NCI-H2227 (cell line): ENCODE measurements around the gene FAM3D.

Experiments
- DNase-seq: peaks from one replicate; lab custom pipeline; 2025; ENCODE audit not compliant: unreplicated experiment; lab: John Stamatoyannopoulos, UW

The FAM3D gene

DNA sequence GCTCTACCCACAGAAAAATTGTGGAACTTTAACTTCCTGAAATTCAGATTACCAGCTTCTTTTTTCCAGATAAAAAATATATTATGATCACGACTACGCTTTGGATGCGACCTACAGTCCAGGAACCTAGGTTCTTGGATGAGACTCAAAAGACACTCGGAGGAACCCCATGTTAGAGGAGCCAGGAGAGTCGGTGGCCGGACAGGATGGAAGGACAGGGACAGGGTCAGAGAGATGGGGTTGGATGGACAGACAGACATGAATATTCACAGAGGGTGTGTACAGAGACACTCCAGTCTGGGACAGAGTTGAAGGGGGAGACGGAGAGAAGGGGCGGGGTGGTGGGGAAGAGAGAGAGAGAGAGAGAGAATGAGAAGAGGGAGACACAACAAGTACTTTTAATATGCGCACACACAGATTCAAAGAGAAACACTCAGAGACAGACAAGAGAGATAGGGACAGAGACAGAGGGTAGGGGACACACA is 9.5 kb downstream of the FAM3D start:
- no peak for DNase-seq

DNA sequence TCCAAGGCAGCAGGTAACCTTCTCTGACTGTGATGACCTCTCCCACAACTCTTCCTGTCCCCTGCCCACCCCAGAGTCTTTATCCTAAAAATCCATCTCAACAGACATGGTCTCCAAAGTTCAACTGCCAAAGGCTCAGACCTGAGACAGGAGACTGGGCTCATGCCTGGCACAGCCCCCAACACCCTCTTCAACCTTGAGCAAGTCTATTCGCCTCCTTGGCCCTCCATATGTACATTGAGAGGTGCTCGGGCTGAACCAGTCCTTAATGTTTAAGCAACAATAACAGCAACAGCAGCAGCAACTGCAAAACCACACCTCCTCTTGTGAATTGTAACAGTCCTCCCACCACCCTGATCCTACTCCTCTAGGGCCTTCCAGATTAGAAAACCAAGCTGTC is 9.9 kb downstream of the FAM3D start:
- no peak for DNase-seq

DNA sequence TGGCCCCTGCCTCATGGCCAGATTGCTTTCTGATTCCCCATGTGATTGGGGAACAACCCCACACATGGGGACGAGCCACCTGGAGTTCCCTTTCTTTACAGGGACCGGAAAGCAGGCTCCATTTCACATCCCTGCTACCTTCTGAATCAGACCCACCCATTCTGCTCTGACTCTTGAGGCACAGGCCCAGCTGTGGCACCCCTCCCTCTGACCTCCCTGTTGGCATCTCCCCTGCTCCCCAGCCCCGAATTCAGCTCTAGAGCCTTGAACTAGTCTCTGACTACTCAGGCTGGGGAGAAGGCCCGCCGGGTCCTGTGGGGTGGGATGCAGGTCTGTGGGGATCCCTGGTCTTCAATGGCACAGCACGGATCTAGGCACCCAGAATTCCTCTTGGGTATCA is 12.1 kb downstream of the FAM3D start:
- no peak for DNase-seq

DNA sequence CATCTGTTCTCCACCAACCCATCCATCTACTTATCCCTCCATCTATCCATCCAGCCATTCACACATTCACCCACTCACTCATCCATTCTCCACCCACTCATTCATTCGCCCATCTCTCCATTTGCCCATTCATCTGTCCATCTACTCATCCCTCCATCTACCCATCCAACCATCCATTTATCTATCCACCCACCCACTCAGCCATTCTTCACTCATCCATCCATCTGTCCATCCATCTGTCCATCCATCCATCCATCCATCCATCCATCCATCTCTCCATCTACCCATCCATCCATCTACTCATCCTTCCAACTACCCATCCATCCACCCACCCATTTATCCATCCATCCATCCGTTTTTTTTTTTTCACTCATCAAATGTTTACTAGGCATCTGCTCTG is 13.9 kb downstream of the FAM3D start:
- no peak for DNase-seq

DNA sequence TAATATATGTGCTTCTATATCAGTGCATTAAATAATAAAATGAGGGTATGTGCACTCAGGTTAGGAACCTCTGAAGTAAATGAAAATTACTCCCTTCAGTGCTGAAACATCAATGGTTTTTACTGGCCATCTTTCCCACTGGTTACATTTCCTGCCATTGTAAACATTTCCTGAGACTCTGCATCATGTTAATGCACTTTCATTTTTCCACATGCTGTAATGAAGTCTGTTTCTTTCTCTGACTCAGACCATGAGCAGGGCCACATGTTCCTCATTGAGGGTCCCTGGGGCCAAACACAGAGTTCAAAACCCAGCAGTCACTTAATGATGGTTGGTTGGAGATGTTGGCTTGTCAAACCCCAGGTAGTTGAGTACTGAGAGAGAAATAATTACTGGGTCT is 15.3 kb downstream of the FAM3D start:
- no peak for DNase-seq

DNA sequence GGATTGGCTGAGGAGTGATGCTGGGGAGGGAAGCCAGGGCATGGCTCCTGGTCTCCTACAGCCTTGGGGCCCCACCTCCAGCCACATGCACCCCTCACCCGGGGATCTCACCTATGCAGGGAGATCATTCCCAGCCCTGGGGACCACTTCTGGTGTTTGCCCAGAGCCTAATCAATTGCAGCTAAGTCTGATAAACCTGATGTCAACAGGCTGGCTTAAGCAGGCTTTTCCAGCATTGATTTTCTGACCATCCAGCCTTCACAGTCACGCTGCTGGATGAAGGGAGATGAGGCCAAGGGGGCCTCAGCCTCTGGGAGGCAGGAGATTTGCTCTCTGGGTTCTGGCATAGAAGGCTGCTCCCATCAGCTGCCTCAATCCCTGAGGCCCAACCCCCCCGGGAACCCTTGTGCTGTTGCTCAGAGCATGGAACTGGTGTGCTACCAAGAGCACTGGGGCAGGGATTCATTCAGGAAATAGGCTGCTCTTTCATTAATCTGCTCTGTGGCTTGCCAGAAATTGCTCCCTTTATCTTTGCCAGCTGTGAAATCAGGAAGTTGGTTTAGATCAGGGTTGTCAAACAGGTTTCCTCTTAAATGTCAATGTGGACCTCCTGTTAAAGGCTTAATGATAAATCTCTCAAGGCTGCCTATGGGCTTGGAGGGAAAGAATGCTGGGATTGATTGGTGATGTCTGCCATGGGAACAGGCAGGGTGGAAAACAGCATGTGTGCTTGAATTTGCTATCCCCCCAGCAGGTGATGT is 19.0 kb downstream of the FAM3D start:
- no peak for DNase-seq

DNA sequence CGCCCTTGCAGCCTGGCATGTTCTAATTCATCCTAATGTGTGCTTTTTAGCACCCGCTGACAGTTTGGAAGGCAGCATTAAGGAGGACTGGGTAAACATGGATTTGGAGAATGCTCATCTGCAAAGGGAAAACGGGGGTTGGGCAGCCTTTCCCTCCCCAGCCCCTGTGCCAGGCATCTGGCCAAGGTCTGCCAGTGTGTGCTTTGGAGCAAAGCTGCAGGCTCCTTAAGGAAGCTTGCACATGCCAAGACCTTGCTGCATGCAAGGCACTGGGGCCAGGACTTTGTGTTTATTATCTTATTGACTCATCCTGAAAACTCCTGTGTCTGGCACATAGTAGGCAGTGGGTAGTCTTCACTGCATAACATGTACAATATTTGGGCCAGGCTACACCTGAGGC is 20.1 kb downstream of the FAM3D start:
- DNase-seq: no peak

DNA sequence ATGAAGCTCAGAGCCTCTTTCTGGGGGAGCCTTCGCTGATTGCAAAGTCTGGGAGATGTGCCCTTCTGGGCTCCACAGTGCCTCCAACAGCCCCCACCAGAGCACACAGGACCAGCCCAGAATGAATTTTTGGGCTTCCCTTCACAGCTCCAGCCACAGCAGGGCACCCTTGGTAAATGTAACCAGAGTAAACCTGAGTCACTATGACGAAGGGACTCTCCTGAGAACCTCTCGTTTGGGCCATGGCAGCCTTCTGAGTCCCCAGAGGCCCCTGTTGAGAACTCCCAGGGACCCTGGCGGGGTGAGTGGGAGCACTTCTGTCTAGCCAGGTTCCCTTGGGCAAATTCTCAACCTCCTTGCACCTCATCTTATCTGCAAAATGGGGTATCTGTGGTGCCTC is 20.8 kb downstream of the FAM3D start:
- DNase-seq: no peak

DNA sequence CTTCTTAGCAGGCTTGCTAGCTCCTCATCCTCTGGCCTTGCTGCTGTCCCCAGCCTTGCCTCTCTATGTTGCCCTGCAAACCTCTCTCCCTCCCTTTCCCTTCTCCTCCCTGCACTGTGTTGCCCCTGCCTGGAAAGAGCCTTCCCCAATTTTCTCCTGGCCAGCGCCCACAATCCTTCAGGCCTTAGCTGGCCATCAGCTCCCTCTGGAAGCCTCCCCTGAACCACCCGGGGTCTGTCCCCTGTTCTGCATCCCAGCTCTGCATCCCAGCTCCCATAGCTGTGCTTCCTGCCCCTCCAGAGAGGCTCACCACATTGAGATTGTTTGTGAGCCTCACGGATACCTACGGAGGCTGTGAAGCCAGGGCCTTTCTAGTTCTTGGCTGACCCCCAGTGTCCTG is 23.7 kb downstream of the FAM3D start:
- DNase-seq: no peak

DNA sequence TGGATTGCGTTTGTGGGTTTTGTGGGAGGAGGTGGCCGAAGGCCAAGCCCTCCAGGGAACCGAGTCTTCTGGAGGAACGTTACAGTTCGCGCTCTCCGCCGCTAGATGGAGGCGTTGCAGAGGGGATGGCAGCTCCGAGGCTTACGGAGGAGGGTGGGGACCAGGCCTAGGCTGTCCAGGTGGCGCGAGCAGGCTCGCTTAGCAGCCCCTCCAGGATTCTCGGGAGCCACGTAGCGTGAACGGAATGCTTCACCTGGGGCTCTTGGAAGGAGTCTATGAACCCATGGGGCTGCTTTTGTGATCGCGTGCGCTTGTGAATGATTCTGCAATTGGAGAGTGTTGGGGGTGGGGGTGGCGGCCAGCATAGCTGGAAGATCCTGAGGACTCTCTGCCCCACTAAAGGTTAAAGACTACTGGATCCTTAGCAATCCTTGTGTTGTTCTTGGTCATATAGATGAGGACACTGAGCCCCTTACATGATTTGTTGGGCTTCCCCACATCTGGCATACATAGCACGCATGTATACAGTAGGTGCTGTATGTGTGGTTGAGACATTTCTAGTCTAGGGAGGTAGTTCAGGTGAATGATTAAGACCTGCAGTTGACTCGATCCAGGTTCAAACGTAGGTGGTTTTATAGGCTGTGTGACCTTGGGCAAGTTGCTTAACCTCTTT is 25.7 kb downstream of the FAM3D start:
- DNase-seq: peak; percentile 80

DNA sequence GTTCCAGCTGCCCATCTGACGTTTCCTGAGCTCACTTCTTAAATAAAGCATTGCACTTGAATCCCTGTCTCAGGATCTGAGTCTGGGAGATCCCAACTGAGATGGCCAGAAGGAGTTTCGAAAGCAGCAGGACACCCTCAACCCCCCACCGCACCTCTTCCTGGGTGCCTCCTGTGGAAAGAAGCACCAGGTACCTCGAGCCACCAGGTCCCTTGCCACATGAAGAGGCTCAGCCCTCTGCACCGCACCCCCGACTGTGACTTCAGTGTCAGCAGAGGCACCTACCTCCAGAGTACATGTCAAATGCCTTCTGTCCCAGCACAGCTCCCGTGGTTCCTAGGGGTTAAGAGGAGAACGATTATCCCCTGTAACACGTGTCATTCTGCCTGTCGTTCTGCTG is 26.7 kb downstream of the FAM3D start:
- no peak for DNase-seq

DNA sequence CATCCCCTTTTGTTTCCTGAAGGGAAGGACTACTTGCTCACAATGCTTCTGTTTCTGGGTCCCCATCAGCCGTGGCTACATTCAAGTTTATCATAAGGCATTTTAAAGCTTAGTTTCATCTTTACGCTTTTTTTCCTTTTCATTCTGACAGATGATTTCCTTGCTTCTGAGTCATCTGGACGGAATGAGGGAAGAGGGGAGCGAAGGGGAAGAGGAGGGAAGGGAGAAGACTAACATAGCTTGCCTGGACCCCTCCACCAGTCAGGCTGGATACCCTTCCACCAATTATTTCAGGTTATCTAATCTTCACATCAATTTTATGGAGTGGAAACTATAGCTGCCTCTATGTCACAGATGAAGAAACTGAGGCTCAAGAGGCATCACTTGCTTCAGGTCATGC is 27.6 kb downstream of the FAM3D start:
- no peak for DNase-seq

DNA sequence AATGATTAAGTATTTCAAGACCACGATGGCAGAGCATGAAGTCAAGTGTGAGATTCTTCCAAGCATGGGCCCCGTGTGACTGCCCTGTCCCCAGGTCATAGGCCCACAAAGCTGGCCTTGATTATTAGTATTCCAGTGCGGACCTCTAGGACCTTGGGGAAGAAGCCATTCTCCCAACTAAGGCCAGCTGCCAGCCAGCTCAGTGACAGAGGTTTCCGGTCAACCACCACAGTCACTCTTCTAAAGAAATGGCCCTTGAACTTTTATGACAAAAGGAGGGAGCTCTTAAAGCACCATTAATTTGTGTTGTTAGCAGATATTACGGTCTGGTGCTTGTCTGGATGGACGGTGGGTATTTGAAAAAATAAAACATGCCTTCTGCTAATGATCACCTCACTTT is 28.0 kb downstream of the FAM3D start:
- no peak for DNase-seq

DNA sequence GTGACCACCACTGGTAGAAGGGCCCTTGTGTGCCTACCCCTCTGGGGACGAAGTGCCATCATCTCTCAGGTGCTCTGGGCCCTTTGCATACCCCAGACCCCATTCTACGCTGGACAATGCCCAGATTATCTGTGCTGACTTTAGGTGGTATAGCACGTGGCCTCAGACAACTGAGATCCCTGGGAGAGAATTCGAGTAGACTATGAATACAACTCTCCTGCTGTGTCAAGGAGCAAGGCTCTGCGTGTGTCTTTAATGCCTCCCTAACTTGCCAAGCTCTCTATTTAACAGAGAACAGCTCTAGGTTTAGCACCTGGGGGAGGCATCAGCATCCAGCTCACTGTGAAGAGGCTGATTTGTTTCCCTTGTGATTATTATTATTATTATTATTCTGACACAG is 29.1 kb downstream of the FAM3D start:
- no peak for DNase-seq

DNA sequence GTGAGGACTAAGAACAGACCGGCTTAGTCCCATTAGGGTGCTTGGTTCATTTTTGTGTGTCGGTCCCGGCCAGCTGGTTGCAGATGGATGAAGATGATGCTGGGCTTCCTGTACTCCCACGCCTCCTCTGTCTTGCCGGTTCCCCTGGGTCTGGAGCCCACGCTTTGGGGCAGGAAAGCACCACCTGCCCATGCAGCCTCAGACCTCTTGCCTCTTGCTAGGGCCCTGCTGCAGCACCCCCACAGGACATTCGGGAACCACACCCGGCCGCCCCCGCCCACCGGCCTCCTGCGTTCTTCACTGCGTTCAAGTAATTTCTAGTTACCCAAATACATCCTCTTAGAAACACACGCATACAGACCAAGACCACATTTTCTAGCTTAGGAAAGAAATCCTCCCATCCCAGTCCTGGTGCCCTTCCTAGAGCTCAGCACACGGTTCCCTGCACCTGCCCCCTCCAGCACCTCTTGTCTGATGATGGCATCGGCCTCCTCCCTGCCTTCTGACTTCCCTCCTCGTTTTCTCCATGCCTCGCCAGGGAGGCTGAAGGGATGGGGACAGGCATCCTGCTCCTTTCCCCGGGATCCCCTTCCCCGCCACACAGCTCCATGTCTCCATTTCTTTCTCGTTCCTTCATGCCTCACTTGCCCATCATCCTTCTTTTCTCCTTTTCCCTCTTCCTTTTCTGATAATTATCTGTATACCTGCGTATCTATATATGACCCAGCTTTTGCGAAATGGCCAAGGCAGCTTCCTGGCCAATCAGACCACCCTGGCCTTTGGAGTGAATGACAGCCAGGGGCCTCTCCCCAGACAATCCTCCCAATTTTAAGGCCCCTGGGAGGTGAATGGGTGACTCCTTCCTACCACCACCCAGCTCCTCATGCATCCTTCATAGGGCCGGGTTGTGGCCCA is 30.9 kb downstream of the FAM3D start:
- DNase-seq: no peak

DNA sequence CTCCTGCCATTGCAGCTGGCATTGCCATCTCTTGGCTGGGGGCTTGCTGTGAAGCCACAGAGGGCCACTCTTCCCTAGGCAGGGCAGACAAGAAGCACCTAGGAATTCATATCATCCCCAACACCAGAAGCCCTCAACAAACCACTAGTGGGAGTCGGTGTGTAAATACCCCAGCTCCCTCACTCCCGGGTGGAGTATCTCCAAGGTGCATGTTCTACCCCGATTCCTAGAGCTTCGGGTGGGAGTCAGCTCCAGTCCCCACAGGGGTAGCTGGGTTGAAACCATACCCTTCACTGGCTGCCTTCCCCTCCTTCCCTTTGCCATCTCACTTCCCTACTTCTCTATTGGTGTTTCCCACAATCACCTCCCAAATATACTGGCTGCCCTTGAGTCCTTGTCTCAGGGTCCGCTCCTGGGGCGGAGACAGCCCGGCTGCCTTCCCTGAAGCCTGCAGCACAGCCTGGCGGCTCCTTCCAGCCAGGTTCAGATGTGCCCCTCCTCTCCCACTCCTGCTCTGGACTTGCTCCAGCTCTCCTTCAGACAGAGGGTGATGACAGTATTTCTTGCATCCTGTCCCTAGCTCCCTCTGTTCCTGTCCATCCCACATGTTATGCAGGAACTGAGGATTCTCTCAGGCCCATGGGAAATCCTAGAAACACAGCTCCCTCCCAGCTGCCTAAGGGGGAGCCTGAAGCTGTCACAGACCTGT is 33.3 kb downstream of the FAM3D start:
- no peak for DNase-seq

DNA sequence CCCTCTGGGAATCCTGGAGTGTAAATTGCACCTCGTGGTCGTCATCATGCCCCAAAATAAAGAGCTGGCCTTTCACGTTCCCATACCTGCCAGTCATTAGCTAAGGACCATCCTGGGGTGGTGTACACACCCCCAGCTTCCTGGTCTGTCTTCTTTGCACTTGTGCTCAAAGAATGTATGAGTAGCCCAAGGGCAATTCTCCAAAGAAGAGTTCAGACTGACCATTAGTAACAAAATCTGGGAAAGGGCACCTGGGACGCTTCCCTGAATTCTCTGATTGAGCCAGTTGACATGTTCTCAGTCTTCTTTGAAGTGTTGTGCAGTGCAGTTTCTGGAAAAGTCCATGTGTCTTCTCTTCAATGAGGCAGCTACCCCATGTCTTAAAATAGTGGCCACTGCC is 34.8 kb downstream of the FAM3D start:
- no peak for DNase-seq

DNA sequence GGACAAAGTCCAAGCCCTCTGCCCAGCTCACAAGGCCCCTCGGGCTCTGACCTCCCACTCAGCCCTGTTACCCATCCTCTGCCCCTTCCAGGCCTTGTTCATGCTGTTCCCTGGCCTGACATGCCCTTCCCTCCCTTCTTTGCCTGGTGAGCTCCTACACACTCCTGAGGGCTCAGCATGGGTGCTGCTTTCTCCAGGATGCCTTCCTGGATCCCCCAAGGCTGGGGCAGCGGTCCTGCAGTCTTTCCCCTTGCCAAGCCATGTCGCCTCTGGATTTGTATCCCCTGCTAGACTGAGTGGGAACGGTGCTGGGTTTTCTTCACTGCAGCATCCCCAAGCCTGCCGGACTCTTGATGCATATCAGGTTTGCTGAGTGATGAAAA is 35.9 kb downstream of the FAM3D start:
- DNase-seq: no peak

DNA sequence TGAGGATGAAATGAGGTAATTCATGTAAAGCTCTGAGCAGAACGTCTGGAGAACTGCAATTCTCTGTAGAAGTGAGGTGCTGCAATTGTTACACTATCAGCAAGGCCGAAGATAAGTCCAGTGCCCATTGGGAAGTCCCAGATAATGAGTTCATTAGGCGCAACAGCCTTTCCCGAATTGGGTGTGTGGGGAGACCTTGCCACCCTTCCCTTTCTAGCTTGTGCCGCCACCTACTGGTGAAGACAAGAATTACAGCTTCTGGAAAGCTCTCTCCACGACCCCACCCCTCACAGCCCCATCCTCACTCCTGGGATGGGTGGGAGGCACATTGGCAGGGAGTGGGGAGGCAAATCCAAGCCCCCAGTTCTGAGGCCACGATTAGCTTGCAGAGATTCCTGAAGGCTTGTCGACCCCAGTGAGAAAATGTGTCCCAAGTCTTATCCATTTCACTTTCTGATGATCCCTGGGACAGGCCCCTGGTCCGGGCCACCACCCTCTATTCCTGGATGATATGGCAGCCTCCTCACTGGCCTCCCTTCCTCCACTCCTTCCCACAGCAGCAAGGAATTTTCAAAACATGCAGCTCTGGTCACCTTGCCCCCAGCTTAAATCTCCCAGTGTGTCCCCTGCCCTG is 36.4 kb downstream of the FAM3D start:
- DNase-seq: peak; percentile 76

DNA sequence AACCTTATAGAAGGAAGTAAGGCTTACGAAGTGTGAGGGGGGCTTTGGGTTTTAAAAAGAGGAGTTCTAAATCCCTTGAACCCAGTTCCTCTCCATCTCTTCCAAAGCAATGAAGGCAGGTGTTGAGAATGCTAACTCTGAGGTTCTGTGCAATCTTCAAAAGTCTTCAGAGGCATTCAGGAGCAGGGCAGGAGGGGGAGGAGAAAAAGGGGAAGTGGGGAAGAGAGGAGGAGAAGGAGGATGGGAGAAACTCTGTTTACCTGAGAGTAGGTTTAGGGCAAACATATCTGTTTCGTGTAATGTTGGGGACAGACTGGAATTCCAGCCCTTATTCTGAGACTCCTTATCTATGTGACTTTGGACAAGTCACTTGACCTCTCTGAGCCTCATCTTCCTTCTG is 36.9 kb downstream of the FAM3D start:
- DNase-seq: no peak
